GM12874 (cell line): ENCODE data around the gene PHLDB2.

Experiments used
- CTCF ChIP-seq: IDR thresholded peaks from 2 replicates; pipeline ENCODE4 v1.5.1; 2011; ENCODE audit warnings: low read depth, mild to moderate bottlenecking, control low read depth, low read length, moderate library complexity; ENCODE audit not compliant: insufficient read depth

PHLDB2 gene

GRCh38 chr3:111937871-111938270 is 78.8 kb downstream of the PHLDB2 start:
- no peak for TF ChIP-seq CTCF

GRCh38 chr3:111939873-111940272 is 80.8 kb downstream of the PHLDB2 start:
- no peak for TF ChIP-seq CTCF

- no peak for TF ChIP-seq CTCF
These were observed 84.5 kb downstream of the PHLDB2 start for GRCh38 chr3:111943533-111943932.

- TF ChIP-seq CTCF = no peak
These were observed 85.3 kb downstream of the PHLDB2 start for GRCh38 chr3:111944372-111944771.

GRCh38 chr3:111947231-111947630 is 88.2 kb downstream of the PHLDB2 start:
- TF ChIP-seq CTCF = no peak

GRCh38 chr3:111948786-111949185 is 89.7 kb downstream of the PHLDB2 start:
- no peak for TF ChIP-seq CTCF

- TF ChIP-seq CTCF = no peak
These were observed 90.6 kb downstream of the PHLDB2 start for GRCh38 chr3:111949712-111950111.

GRCh38 chr3:111951032-111951431 is 92.0 kb downstream of the PHLDB2 start:
- TF ChIP-seq CTCF = no peak
